Stimulated activated CD8-positive, alpha-beta memory T cell treated with anti-CD3 and anti-CD28 coated beads, Interleukin-7, amount 100 ng/mL, for 1 hour (primary cell): ENCODE measurements around the gene ZKSCAN3.
"Not testable (repeated sequence)": the region's sequence is repeated elsewhere in the genome, so short reads cannot be mapped to it uniquely, and the experiment has no call there.

Experiments used
- DNase-seq, 2 donors: peaks; one replicate each; pipeline ENCODE4 v3.0.0-alpha.2; 2020; ENCODE audit warnings: low read depth in 2 of 2

ZKSCAN3 gene

DNA sequence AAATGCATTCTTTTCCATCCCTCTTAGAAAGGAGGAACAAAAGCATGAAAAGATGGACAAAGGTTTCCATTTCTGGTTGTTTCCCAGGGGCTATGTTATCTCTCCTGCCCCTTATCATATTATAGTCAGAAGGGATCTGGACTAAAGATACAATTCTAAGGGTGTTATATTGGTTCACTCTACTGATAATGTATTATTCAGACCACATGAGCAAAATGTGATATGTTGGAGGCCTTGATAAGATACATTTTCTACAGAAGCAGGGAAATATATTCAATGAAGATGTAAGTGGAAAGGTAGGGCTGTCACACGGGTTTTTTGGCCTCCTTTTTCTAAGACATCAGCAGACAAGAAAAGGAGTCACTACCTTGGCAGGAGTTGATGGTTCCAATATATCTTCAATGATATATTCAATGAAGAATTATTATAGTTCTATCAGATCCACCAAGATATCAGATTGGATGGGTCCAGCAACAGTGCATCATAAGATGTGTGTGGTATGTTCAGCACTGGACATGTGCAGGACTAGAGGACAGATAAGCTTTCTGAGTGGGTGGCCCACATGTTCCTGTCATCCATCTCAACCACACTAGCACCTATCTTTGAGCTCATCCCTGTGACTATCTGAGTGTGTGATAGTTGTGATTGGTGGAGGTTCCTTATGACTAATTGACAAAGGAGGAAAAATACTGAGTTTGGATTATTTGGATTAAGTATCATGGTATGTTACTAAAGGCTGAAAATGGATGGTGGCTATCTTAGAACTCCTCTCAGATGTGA is 5.7 kb upstream of the ZKSCAN3 start:
- DNase-seq, result no peak

DNA sequence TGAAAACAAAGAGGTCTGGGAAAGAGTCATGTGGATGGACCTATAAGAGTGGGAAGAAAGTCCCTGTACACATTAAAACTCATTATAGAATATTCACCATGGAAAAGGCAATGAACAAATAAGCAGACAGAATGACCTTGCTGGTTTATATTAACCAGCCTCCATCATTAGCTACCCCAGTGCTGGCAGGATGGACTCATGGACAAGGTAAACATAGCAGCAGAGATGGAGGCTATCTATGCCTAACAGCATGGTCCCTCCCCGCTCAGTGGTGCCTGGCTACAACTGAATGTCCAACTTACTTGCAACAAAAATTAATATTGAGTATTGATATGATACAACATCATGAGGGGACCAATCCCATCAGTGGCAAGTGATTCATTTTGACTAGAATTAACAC is 4.5 kb upstream of the ZKSCAN3 start:
- no peak for DNase-seq

DNA sequence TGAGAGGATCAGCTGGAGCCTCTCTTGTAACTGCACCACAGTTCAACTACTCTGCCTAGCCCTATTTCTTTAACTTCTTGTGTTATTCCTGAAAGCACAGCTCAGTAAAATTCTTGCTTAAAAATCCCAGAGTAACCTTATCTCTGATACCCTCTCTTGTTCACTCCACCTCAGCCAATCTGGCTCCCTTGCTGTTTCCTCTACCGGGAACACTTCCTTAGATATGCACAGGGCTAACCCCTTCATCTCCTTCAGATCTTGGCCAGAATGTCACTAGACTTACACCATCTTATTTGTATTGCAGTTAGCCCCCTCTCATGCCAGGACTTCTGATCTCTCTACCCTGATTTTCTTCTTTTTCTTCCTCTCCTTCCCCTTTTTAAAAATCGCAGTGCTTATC is 2.6 kb upstream of the ZKSCAN3 start:
- DNase-seq, result no peak

DNA sequence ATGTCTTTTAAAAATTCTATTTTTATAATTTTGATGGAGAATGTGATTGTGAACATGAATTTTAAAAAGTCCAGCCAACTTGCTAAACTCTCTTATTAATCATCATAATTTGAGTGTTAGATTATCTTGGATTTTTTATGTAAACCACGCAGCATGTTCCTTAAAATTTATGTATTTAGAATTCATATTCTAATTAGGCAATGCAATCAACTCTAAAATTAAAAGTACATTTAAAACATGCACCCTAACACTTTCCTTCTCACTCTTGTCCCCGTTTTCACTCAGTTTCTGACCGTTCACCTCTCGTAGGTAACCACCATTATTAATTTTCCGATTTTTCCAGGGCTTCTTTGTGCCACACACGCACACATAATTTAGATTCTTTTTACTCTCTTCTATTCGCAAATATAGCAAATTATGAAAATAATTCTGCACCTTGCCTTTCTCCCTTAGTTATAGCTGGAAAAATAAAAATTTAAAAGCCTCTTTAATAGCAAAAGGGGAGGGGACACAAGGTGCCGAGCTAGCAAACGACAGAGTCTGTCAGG is 329 bp upstream of the ZKSCAN3 start:
- DNase-seq, result no peak

DNA sequence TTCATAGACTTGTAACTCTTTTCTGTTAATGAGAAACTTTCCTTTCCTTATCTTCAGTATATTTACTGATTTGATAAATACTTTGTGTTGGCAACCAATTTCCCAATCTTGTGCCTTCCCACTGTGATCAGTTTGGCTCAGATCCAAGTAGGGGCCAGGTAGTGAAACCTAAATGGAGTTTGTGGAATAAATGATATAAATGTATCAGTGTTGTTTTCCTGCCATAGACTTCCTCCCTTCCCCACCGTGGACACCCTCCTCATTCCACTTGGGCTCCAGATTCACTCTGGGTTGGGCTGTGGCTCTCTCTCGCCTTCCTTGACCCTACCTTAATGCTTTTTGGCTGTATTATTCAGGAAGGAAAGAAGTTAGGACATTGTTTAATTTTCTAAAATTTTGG is 1.3 kb downstream of the ZKSCAN3 start:
- no peak for DNase-seq

DNA sequence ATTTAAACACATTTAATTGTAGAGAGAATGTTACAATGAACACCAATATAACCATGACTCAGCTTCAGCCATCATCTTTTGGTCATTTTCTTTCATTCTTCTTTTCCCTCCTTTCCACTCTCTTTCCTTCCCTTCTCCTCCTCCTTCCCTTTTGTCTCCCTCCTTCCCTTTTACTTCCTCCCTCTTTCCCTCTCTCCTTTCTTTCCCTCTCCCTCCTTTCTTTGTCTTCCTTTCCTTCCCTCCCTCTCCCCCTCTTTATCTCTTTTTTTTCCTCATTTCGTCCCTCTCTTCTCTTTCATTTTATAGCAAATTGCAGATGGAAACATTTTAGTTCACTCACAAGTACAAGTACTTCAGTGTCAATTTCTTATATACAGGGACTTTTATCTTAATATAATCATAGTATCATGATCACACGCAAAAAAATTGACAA is 1.8 kb downstream of the ZKSCAN3 start:
- DNase-seq, result no peak

DNA sequence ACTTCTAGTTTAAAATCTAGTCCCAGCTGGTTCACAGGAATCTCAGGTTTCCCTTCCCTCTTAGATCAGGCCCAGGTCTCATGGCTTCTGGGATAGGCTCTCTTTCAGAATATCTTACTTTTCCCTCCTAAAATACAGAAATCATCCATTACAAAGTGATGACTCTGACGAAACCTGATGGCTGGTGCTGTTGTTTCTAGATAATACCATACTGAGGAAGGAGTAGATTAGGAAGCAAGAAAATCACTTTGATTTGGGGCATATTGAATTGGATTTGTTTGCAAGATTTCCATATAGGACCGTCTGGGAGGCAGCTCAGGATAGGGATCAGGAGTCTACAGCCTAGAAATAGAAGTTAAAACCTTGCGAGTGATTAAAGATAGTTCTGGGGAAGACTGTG is 3.6 kb downstream of the ZKSCAN3 start:
- no peak for DNase-seq

DNA sequence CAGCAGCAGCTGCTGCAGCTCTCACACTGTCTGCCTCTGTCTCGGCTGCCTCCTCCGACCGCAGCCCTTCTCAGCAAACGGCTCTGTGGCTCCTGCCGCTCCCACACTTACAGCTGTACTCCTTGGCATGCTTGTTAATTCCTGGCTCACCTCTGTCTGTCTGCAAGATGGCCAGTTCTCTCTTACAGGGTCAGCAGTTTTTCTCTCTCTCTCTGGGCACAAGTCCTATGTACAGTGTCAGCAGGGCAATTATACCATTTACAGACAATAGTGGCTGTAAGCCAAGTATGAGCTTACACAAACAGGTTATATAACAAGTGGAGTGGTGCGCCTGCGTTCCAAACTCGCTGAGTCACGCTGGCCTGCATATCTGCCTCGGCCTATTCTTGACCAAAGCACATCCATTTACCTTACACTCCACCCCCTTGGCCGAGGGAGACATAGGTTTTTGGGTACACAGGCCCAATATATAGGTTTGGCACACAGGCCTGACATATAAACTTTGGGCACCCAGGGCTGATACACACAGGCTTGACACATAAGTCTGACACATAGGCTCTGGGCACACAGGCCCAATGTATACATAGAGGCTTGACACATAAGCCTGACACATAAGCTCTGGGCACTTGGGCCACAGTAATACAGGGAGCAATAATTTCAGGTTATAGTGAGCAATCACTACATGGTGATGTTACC is 4.4 kb downstream of the ZKSCAN3 start:
- DNase-seq, result no peak

DNA sequence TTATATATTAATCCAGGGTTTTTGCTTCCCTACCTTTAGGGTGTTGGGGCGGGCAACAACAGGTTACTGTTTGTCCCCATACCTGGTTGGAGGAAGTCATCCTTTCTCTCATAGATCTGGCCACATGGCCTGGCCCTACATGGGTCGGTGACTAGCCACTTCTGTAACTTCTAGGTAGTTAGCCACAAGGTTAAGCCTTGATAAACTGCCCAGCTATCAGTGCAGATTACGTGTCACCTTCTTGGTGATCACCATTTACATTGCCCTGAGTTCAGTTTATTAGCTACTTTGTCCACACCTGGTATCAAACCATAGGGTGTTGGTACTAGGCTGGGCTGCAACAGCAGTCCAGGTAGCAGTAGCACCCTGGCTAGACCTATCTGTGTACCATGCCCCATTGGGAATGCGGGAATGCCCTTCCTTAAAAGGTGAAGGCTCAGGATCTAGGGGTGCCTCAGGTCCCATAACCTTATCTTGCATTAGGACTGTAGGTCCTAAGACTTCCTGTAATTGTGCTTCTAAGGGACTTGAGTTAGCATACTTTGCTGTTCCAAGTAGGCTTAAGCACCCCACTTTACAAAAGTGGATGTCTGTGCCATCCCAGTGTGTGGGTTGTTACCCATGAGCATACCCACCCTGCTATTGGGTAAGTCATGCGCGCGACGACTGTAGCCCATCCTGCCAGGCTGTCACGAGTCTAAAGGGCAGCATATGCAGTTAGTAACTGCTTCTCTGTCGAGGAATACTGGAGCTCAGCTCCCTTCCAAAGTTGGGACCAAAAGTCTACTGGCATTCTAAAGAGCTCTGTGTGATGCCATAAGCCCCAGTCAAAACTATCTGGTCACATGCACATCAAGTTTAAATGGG is 5.2 kb downstream of the ZKSCAN3 start:
- no peak for DNase-seq

DNA sequence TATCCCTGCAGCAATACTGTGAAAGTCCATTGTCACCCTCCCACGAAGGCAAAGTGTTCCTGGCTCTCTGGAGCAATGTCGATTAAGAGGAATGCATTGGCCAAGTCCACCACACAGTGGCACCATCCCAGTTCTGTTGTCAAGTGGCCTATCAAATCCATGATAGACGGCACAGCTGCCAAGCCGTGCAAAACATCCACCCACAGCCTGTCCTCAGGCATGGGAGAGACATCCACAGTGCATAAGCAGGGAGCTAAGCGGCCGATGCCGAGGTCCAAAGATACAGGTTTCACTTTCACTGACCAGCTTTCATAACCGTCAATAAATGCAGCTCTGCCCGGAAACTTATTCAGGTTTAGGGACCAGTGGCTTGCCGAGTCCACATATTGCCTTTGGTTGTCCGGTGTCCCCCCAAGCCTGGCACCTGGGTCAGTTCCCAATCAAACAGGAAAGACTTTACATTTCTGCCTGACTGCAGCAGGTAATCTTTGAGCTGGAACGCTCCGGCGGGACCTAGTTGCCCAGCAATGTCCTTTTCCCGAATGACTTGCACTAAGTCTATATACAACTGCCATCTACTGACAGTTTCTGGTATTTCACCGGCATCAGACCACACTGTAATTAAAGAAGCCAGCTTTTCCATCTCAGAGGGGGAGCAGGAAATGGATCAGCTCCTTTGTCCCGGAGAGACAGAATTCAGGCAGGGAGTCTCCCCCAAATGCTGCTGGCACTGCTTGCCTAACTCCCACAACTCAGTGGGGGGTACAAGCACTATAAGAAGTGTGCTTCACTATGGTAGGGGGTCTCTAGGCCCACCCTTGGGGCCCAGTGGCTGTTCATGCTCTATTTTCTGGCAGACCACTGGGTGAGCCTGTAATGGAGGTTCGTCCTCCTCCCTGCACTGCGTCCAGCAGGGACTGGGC is 6.3 kb downstream of the ZKSCAN3 start:
- DNase-seq, result peak in 1 of 2 donors; percentile 14

DNA sequence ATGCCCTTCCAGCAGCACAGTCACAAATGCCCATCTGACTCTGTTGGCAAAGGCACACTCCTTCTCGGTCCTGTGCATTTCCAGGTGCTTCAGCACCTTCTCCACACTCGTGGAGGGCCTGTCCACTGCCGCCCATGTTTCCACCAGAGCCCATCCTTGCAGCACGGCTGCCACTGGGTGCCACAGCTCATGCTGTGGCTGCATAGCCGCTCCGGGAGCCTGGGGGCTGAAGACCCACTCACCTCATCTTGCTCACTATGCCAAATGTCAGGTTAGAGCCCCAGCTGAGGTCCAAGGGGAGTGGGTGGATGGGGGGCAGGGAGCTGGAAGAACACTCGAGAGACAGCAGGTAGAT is 6.9 kb downstream of the ZKSCAN3 start:
- DNase-seq, result no peak

DNA sequence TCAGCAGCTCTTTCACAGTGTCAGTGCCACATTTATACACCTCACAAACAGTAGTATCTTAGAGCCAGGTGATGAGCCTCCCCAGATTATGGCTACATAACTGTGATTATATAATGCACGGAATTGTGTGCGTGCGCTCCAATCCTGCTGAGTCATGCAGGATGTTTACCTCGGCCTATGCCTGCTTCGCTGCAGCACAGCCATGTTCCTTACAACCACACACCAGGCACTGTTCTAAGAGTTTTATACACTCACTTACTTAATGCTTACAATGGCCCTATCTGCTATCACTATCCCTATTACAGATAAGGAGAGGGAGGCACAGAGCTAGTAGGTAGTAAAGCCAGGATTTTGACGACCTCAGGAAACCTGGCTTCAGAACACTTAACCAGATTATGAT is 7.3 kb downstream of the ZKSCAN3 start:
- DNase-seq, result no peak

DNA sequence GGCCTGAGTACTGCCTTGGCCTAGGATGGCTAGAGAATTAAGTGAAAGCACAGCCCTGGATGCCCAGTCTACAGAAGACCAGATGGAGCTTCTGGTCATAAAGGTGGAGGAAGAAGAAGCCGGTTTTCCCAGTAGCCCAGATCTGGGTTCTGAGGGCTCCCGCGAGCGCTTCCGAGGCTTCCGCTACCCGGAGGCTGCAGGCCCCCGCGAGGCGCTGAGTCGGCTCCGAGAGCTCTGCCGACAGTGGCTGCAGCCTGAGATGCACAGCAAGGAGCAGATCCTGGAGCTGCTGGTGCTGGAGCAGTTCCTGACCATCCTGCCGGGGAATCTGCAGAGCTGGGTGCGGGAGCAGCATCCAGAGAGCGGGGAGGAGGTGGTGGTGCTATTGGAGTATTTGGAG is 9.8 kb downstream of the ZKSCAN3 start:
- not testable (repeated sequence) for DNase-seq

DNA sequence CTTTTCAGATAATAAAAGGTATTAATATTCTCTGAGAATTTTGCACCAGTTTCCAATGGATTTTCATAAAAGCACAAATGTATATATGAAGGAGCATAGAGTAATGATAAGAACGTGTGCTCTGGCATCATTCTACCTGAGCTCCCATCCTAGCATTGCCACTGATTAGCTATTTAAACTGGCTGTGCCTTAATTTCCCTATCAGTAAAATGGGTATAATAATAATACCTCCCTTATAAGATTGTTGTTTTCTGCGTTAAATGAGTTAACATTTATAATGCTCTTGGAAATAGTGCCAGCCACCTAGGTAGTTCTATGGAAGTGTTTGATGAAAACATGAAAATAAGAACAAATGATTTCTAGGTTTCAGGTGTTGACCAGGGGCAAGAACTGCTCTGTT is 11.2 kb downstream of the ZKSCAN3 start:
- DNase-seq, result no peak

DNA sequence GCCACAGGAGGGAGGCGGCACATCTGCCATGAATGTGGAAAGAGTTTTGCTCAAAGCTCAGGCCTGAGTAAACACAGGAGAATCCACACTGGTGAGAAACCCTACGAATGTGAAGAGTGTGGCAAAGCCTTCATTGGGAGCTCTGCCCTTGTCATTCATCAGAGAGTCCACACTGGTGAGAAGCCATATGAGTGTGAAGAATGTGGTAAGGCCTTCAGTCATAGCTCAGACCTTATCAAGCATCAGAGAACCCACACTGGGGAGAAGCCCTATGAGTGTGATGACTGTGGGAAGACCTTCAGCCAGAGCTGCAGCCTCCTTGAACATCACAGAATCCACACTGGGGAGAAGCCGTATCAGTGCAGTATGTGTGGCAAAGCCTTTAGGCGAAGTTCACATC is 15.8 kb downstream of the ZKSCAN3 start:
- not testable (repeated sequence) for DNase-seq

DNA sequence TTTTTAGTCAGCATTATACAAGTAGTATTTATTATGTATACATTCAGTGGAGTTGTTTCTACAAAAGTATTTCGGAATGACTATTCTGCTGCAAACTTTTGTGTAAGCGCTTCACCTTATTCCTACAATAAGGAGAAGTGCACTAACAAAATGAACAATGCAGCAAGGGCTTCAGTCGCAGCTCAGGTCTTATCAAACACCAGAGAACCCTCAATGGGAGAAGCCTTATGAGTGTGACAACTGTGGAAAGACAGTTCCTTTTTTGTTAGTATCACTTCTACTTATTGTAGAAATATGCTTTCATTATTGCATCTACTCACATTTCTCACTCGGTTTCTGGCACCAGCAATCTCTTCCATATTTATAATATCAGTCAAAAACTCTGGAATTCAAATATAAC is 18.8 kb downstream of the ZKSCAN3 start:
- no peak for DNase-seq

DNA sequence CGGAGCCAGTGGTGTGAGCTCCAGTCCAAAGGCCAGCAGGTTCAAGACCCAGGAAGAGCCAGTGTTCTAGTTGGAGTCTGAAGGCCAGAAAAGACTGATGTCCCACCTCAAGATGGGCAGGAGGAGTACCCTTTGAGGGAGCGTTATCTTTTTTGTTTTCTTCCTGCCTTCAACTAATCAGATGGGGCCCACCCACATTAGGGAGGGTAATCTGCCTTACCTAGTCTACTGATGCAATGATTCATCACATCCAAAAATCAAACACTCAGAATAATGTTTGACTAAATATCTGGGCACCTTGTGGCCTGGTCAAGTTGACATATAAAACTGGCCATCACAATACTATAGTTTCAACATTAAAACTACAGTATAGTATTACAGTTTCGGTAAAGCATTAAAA is 19.7 kb downstream of the ZKSCAN3 start:
- DNase-seq, result no peak

DNA sequence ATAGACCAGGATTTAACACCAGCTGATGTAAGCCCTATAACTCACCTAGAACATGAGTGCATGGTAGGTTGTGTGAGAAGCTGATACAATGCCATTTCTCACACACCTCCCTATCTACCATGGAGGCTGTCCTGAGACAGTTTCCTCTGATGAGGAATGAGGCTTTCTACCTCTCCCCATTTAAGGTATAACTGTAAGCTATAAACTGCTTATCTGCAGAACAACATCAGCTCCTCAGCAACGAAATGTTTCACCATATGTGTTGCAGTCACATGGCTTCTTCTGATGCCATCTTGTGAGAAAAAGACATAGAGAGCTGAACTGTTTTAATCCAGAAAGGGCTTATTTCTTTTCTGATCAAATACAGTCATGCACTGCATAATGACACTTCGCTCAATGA is 20.7 kb downstream of the ZKSCAN3 start:
- no peak for DNase-seq

DNA sequence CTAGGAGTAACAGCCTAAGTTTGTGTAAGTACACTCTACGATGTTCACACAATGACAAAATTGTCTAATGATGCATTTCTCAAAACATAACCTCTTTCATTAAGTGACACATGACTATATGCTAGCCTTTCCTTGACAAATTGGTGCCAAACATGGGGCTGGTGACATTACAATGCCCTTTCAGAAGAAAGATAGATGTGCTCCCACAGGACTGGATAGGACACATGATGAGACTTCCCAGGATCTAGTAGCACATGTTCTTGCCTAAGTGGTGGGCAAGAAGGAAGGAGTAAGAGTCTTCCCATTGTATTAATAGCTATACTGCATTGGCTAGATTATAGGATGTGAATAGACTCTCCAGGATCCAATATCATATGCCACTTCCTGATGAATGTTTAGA is 21.5 kb downstream of the ZKSCAN3 start:
- DNase-seq, result no peak

DNA sequence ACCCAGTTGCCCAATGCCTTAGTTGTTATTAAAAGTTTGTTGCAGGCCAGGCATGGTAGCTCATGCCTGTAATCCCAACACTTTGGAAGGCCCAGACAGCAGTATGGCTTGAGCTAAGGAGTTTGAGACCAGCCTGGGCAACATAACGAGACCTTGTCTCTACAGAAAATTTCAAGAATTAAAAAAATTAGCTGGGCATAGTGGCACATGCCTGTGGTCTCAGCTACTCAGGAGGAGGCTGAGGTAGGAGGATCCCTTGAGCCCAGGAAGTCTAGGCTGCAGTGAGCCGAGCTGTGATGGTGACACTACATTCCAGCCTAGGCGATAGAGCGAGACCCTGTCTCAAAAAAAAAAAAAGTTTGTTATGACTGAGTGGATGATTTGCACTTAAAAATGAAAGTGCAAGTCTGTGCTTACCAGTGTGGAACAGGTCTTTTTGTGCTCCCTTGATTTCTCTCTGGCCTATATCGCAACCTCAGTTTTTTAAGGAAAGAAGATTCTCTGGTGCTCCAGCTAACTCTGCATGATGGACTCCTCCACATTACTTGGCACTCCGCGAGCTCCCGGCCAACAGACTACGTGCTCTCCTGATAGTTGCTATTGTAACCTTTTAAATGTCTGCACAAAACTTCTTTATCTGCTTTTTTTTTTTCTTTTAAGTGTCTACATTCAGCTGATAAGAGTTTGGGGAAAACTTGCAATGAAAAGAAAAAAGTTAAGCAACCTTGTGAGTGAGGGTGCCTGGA is 22.1 kb downstream of the ZKSCAN3 start:
- no peak for DNase-seq

DNA sequence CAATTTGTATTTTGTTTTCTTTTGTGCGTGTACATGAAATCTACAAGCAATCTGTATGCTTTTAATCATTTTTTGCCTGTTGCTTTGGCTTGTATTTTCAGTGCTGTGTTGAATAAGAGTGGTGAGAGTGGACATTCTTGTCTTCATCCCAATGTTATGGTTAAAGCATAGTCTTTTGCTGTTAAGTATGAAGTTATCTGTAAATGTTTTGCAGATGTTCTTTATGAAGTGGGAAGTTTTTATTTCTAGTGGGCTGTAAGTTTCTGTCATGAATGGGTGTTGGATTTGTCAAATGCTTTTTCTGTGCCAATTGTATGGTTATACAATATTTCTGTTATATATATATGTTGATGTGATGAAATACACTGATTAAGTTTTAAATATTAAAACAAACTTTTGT is 24.2 kb downstream of the ZKSCAN3 start:
- DNase-seq, result no peak
